Neural cell (in vitro differentiated cells): ENCODE results near the gene PNPLA1.
"Not testable (repeated sequence)": the region's sequence is repeated elsewhere in the genome, so short reads cannot be mapped to it uniquely, and the experiment has no call there.

ENCODE experiments used
- CTCF ChIP-seq: fragments of 450-650 bp; IDR thresholded peaks from 2 replicates; pipeline ENCODE4 v1.5.1; 2014; ENCODE audit warnings: antibody characterized with exemption, mild to moderate bottlenecking, moderate library complexity; ENCODE audit not compliant: poor library complexity, severe bottlenecking
- EZH2 ChIP-seq: fragments of 200-600, 300-800 bp; shearing (Covaris generic), sonication (generic); IDR thresholded peaks from 2 replicates; pipeline ENCODE4 v1.6.1; 2014; ENCODE audit warnings: antibody characterized with exemption, low read length, borderline replicate concordance, mild to moderate bottlenecking; ENCODE audit not compliant: insufficient read depth, poor library complexity, severe bottlenecking
- MXI1 ChIP-seq: fragments of 450-650 bp; conservative IDR thresholded peaks from 2 replicates; pipeline ENCODE4 v1.6.1; 2014; ENCODE audit warnings: antibody characterized with exemption, mild to moderate bottlenecking; ENCODE audit not compliant: poor library complexity, severe bottlenecking
- POLR2AphosphoS5 ChIP-seq: IDR thresholded peaks from 2 replicates; pipeline ENCODE4 v1.6.1; 2012
- RAD21 ChIP-seq: fragments of 450-650 bp; conservative IDR thresholded peaks from 2 replicates; pipeline ENCODE4 v1.6.1; 2014; ENCODE audit warnings: antibody characterized with exemption, mild to moderate bottlenecking, moderate library complexity
- REST ChIP-seq: IDR thresholded peaks from 2 replicates; pipeline ENCODE4 v1.6.1; 2012; ENCODE audit warnings: borderline replicate concordance
- TAF1 ChIP-seq: IDR thresholded peaks from 2 replicates; pipeline ENCODE4 v1.6.1; 2012; ENCODE audit warnings: low read depth

- TF ChIP-seq CTCF, POLR2AphosphoS5, REST, TAF1, RAD21, MXI1, EZH2: not testable (repeated sequence)
Observed at GRCh38 chr6:36338223-36338622, 68.4 kb downstream of the PNPLA1 start.
